ENCODE measurements around the gene CATSPERE. TPM values are rescaled to one million over a fixed set of nuclear protein-coding genes. Genes with fewer than 3 reads are reported as not detected.

The CATSPERE gene
- total and polyA plus RNA-seq, 10 of the 15 experiments (the other 5 are each of a cell fraction or from before 2014, with no cell fraction given) = 0.04 to 0.24 (median 0.17) TPM; not detected in 3

- no peak for TF ChIP-seq EP300 (IDR thresholded peaks at IDR 0.05; ENCODE audit: borderline replicate concordance in 1 of 2, control insufficient read depth in 1 of 2, low read depth in 2 of 2, low read length in 2 of 2)
- no peak for TF ChIP-seq STAT3 (IDR thresholded peaks at IDR 0.05; ENCODE audit: low read depth, low read length)
Observed at GRCh38 chr1:244414543-244414942, 46.5 kb upstream of the CATSPERE start (continued).

GRCh38 chr1:244419024-244419423 lies 42.0 kb upstream of the CATSPERE start:
- in situ Hi-C loops (cut with MboI) (no loop called here), intact Hi-C loops (cut with micrococcal nuclease; ENCODE audit: unreplicated experiment) (no loop called here)
- ATAC-seq = no peak
- Histone ChIP-seq H3K9me3 (replicated peaks; ENCODE audit: control insufficient read depth, insufficient read depth, low read length) (no peaks in the 10 kb centered on the region), H3K9ac (ENCODE audit: control insufficient read depth, insufficient read depth, low read length) (no peak overlapping the region), H3K4me1 (ENCODE audit: control insufficient read depth, insufficient read depth, low read length) (no peaks in the 10 kb centered on the region), H3K27me3 (replicated peaks in 1 of 2; ENCODE audit: control insufficient read depth in 2 of 2, insufficient read depth in 2 of 2, low read length in 1 of 2) (no peaks in the 10 kb centered on the region), H3K36me3 (ENCODE audit: control insufficient read depth in 2 of 2, insufficient read depth in 2 of 2, low read length in 1 of 2) (peaks cover 7 to 31% of the 10 kb centered on the region in 2 experiments), H3K4me2 (ENCODE audit: control insufficient read depth, insufficient read depth) (no peak overlapping the region), H3K79me2 (ENCODE audit: control insufficient read depth, insufficient read depth, low read length) (no peaks in the 10 kb centered on the region), H3K27ac (ENCODE audit: control insufficient read depth, insufficient read depth) (no peak overlapping the region), H2AFZ (ENCODE audit: control insufficient read depth, low read depth, low read length) (no peak overlapping the region), H4K20me1 (ENCODE audit: control insufficient read depth, insufficient read depth) (no peaks in the 10 kb centered on the region), H3K4me3 (no peak overlapping the region)
- CTCF ChIA-PET = interaction anchor here (0.7 to 2.1 kb wide), 3 partner anchors 12 to 26 kb away, joined by 3 to 7 read pairs (median 5); no protein-coding TSS in a partner anchor
- 100% methylated on average over 4 of the region's 4 CpGs for WGBS (ENCODE audit: insufficient coverage, insufficient replicate concordance, low lambda C conversion rate, missing lambda C conversion rate)
- no TSS peak for BruUV-seq (replicated peaks)
- POLR2A ChIA-PET = no interaction called here
- no peak for FAIRE-seq
- RAD21 ChIA-PET (ENCODE audit: unreplicated experiment) = no interaction called here
- TF ChIP-seq PML (IDR thresholded peaks at IDR 0.05; ENCODE audit: low read length) (no peak), MEF2B (IDR thresholded peaks at IDR 0.05; ENCODE audit: partially characterized antibody, poor library complexity, severe bottlenecking) (no peak), SUZ12 (IDR thresholded peaks at IDR 0.05; ENCODE audit: unreplicated experiment) (no peak), CBX5 (IDR thresholded peaks at IDR 0.05; ENCODE audit: low read depth) (no peak), ASH2L (IDR thresholded peaks at IDR 0.05; ENCODE audit: borderline replicate concordance, low read depth) (no peak), NFIC (IDR thresholded peaks at IDR 0.05; ENCODE audit: low read depth, low read length) (no peak), DPF2 (IDR thresholded peaks at IDR 0.05) (no peak), SIN3A (IDR thresholded peaks at IDR 0.05; ENCODE audit: low read depth, low read length) (no peak)
- TF ChIP-seq, protein P1, sequence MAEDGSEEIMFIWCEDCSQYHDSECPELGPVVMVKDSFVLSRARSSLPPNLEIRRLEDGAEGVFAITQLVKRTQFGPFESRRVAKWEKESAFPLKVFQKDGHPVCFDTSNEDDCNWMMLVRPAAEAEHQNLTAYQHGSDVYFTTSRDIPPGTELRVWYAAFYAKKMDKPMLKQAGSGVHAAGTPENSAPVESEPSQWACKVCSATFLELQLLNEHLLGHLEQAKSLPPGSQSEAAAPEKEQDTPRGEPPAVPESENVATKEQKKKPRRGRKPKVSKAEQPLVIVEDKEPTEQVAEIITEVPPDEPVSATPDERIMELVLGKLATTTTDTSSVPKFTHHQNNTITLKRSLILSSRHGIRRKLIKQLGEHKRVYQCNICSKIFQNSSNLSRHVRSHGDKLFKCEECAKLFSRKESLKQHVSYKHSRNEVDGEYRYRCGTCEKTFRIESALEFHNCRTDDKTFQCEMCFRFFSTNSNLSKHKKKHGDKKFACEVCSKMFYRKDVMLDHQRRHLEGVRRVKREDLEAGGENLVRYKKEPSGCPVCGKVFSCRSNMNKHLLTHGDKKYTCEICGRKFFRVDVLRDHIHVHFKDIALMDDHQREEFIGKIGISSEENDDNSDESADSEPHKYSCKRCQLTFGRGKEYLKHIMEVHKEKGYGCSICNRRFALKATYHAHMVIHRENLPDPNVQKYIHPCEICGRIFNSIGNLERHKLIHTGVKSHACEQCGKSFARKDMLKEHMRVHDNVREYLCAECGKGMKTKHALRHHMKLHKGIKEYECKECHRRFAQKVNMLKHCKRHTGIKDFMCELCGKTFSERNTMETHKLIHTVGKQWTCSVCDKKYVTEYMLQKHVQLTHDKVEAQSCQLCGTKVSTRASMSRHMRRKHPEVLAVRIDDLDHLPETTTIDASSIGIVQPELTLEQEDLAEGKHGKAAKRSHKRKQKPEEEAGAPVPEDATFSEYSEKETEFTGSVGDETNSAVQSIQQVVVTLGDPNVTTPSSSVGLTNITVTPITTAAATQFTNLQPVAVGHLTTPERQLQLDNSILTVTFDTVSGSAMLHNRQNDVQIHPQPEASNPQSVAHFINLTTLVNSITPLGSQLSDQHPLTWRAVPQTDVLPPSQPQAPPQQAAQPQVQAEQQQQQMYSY (CRISPR knock-in tag; IDR thresholded peaks at IDR 0.05) = no peak
- no peak for DNase-seq (ENCODE audit: low read depth, low spot score)
- SMC1A ChIA-PET (ENCODE audit: uncharacterized antibody, unreplicated experiment) = interaction anchor here (0.9 to 1.8 kb wide), 4 partner anchors 9 to 28 kb away, joined by 3 to 6 read pairs (median 3); no protein-coding TSS in a partner anchor

All from GM12878 (cell line).